ENCODE results near the gene KRT7.
A peak's percentile ranks its signal among the peaks of the same experiment; 100 is the strongest.
"Not testable (repeated sequence)": the region's sequence is repeated elsewhere in the genome, so short reads cannot be mapped to it uniquely, and the experiment has no call there.

The KRT7 gene

GRCh38 chr12:52284562-52285171, 51.6 kb downstream of the KRT7 start:
- no peak for DNase-seq (ENCODE audit: low spot score)
- no peak for TF ChIP-seq CTCF (IDR thresholded peaks at IDR 0.05)
- Histone ChIP-seq H3K27ac (no peak overlapping the region), H3K4me3 (no peak overlapping the region)

GRCh38 chr12:52285172-52285745, 52.2 kb downstream of the KRT7 start:
- no peak overlapping the region for H3K4me3 ChIP-seq
- peak; percentile 5 for DNase-seq (ENCODE audit: low spot score)
- no peak overlapping the region for H3K27ac ChIP-seq
- TF ChIP-seq CTCF (IDR thresholded peaks at IDR 0.05), result no peak

- peak; percentile 64 for DNase-seq (ENCODE audit: low spot score)
Observed at GRCh38 chr12:52285851-52286530, 52.9 kb downstream of the KRT7 start.

GRCh38 chr12:52286857-52287785, 54.1 kb downstream of the KRT7 start:
- not testable (repeated sequence) for H3K4me3 ChIP-seq, H3K27ac ChIP-seq
- peak; percentile 66 for DNase-seq (ENCODE audit: low spot score)

More at GRCh38 chr12:52285851-52286530, 52.9 kb downstream of the KRT7 start:
- H3K27ac ChIP-seq, result no peak overlapping the region
- TF ChIP-seq CTCF (IDR thresholded peaks at IDR 0.05), result no peak
- H3K4me3 ChIP-seq, result no peak overlapping the region

GRCh38 chr12:52287816-52288805, 55.1 kb downstream of the KRT7 start:
- not testable (repeated sequence) for H3K4me3 ChIP-seq, H3K27ac ChIP-seq
- peak; percentile 46 for DNase-seq (ENCODE audit: low spot score)

- not testable (repeated sequence) for H3K4me3 ChIP-seq; DNase-seq (ENCODE audit: low spot score); H3K27ac ChIP-seq
Observed at GRCh38 chr12:52290483-52291134, 57.6 kb downstream of the KRT7 start.

- no peak within 1 kb of the TSS for H3K4me3 ChIP-seq
- no peak for TF ChIP-seq CTCF (IDR thresholded peaks at IDR 0.05)
- H3K27ac ChIP-seq, result no peak within 1 kb of the TSS
- peak; percentile 52 for DNase-seq (ENCODE audit: low spot score)
Observed at GRCh38 chr12:52291267-52291935, 58.4 kb downstream of the KRT7 start, which contains the start of gene KRT81. KRT81 (minus strand) TSS chr12:52291534; CDS start chr12:52291465, 69 bp downstream.

Data from coronary artery (tissue), 2 donors.